GM20000 (cell line): ENCODE results near the gene TMEM187.

Experiments used
- DNase-seq: peaks from one replicate; pipeline ENCODE4 v3.0.0; 2012; ENCODE audit warnings: low spot score
- TF ChIP-seq, protein P1 (sequence below): IDR thresholded peaks from 2 replicates; pipeline ENCODE4 v1.5.1; 2012; ENCODE audit warnings: mild to moderate bottlenecking, control low read depth; ENCODE audit errors: extremely low read depth, missing control alignments

Gene TMEM187

GRCh38 chrX:154002215-154002719, 29.7 kb downstream of the TMEM187 start:
- TF ChIP-seq, protein P1, sequence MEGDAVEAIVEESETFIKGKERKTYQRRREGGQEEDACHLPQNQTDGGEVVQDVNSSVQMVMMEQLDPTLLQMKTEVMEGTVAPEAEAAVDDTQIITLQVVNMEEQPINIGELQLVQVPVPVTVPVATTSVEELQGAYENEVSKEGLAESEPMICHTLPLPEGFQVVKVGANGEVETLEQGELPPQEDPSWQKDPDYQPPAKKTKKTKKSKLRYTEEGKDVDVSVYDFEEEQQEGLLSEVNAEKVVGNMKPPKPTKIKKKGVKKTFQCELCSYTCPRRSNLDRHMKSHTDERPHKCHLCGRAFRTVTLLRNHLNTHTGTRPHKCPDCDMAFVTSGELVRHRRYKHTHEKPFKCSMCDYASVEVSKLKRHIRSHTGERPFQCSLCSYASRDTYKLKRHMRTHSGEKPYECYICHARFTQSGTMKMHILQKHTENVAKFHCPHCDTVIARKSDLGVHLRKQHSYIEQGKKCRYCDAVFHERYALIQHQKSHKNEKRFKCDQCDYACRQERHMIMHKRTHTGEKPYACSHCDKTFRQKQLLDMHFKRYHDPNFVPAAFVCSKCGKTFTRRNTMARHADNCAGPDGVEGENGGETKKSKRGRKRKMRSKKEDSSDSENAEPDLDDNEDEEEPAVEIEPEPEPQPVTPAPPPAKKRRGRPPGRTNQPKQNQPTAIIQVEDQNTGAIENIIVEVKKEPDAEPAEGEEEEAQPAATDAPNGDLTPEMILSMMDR, result no peak
- peak; percentile 23 for DNase-seq

GRCh38 chrX:154004315-154004714, 31.8 kb downstream of the TMEM187 start:
- TF ChIP-seq, protein P1, result no peak
- no peak for DNase-seq

- TF ChIP-seq, protein P1, result no peak
- no peak for DNase-seq
Observed at GRCh38 chrX:154006947-154007346, 34.4 kb downstream of the TMEM187 start.

DNA sequence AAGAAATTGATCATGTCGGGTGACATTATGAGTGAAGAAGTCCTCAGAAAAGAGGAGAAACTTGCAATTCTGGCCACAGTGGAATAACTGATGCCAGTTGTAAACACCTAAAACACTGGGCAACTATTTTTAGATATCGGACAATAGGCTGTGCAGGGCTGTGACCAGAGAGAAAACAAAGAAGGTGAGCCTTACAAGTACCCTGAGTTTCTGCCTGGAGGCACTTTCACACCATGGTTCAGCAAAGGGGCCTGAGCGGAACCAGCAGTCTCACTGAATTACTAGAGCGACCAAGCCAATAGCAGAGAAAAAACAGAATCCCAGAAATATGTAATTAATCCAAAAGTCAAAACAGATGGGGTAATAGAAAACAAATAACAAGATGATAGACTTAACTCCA, 36.0 kb downstream of the TMEM187 start:
- TF ChIP-seq, protein P1, result no peak
- peak; percentile 18 for DNase-seq

GRCh38 chrX:154010330-154011087, 38.0 kb downstream of the TMEM187 start:
- TF ChIP-seq, protein P1, result no peak
- DNase-seq, result no peak

- DNase-seq, result no peak
- TF ChIP-seq, protein P1, result no peak
Observed at GRCh38 chrX:154011376-154012335, 39.1 kb downstream of the TMEM187 start.
